Dermis microvascular lymphatic vessel endothelial cell (primary cell): ENCODE measurements around the gene CASS4. TPM values are rescaled to one million over a fixed set of nuclear protein-coding genes. Genes with fewer than 3 reads are reported as not detected.
"Not testable (repeated sequence)": the region's sequence is repeated elsewhere in the genome, so short reads cannot be mapped to it uniquely, and the experiment has no call there.

ENCODE experiments used
- DNase-seq, 2 donors: peaks; one replicate each; pipeline versions ENCODE4 v3.0.0 to v3.0.0-alpha.2; 2010; ENCODE audit warnings: low read depth in 2 of 2
- total RNA-seq: library from RNA; depleted of rRNA; stranded (reverse); fragments of >200 nt; gene quantifications from 2 replicates; pipeline ENCODE4 v1.2.1, GENCODE V29; 2014

CASS4 gene
- total RNA-seq, 1 donor from 2014 or later = under 0.01 TPM

GRCh38 chr20:56392132-56392880 is 19.8 kb upstream of the CASS4 start, which contains the start of the genes AURKA and CSTF1:
AURKA (minus strand) TSS chr20:56392215; CDS start chr20:56388197, 4,018 bp downstream.
CSTF1 (plus strand) TSS chr20:56392645; CDS start chr20:56395553, 2,908 bp downstream.
- peak; percentile 98 to 100 for DNase-seq

DNA sequence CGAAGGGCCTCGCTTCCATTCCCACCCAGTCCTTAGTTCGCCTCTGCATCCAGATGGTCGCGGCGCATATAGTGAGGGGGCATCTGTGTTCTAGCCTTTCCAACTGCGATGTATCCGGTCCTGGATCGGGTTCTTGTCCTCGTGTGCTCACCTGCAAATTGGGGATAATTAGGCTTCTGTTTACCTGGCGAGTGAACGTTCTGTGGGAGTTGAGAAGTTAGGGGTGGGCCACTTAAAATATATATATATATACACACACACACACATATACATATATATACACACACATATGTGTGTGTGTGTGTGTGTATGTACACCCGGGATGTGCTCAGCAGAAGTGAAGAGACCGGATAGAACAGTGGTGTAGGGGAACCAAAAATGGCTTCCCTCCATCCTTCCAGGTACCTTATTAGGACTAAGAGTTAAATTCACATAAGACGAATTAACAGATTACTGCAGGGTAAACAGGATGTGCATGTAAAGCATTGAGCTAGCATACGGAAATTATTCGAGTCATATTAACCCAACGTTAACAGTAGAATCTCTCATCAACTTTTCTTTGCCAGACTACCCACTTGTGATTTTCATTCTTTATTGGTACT is 19.1 kb upstream of the CASS4 start:
- peak in 1 of 2 donors; percentile 21 for DNase-seq

GRCh38 chr20:56393653-56394052 is 18.4 kb upstream of the CASS4 start:
- no peak for DNase-seq

DNA sequence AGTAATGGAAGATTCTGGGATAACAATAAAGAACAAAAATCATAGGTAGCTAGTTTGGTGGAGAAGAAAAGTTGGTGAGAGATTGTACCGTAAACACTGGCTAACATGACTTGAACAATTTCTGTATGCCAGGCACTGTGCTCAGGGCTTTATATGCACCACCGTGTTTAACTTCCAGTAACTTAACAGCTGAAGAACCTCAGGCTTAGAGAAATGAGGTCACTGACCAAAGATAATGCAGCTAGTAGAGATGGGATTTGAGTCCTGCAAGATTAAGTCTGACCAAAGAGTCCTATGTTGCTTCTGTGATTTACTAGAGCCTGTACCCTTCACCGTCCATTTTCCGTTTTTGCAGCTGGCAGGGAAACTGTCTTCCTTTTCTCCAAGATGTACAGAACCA is 16.9 kb upstream of the CASS4 start:
- no peak for DNase-seq

- peak; percentile 61 to 82 for DNase-seq
Observed at GRCh38 chr20:56400001-56400640, 11.9 kb upstream of the CASS4 start.

DNA sequence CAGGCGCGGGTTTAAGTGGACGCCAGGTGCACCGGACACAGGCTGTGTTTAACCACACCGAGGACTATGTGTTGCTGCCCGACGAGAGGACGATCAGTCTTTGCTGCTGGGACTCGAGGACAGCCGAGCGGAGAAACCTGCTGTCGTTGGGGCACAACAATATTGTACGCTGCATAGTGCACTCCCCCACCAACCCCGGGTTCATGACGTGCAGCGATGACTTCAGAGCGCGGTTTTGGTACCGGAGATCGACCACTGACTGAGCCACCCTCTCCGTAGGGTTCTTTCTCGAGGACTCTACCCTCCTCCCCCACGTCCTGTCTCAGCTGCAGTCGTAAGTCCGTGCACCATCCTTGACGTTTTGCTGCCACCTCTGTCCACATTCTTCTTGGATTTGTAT is 8.6 kb upstream of the CASS4 start:
- no peak for DNase-seq

DNA sequence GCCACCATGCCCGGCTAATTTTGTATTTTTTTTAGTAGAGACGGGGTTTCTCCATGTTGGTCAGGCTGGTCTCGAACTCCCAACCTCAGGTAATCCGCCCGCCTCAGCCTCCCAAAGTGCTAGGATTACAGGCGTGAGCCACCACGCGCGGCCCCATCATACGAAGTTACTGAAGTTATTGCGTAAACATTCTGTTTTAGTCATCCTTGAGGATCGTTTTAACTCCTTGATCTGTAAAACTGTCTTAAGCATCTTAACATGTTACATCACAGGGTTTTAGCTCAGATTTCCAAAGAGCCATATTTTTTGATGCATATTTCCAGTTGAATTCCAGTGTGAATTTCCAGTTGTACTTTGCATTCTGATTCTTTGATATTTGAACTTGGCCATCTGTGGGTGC is 6.7 kb upstream of the CASS4 start:
- not testable (repeated sequence) for DNase-seq

- no peak for DNase-seq
Observed at GRCh38 chr20:56406910-56407309, 5.2 kb upstream of the CASS4 start.

- DNase-seq = no peak
Observed at GRCh38 chr20:56409521-56409920, 2.5 kb upstream of the CASS4 start.

- no peak for DNase-seq
Observed at GRCh38 chr20:56409956-56410355, 2.1 kb upstream of the CASS4 start.

DNA sequence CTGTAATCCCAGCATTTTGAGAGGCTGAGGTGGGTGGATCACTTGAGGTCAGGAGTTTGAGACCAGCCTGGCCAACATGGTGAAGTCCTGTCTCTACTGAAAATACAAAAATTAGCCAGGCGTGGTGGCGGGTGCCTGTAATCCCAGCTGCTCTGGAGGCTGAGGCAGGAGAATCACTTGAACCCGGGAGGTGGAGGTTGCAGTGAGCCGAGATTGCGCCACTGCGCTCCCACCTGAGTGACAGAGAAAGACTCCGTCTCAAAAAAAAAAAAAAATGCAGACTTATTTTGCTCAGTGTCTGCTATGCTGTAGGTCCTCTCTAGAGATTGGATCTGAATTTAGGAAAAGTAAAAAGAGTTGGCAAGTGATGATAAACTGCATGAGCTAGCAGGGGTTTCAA is 773 bp upstream of the CASS4 start:
- not testable (repeated sequence) for DNase-seq

DNA sequence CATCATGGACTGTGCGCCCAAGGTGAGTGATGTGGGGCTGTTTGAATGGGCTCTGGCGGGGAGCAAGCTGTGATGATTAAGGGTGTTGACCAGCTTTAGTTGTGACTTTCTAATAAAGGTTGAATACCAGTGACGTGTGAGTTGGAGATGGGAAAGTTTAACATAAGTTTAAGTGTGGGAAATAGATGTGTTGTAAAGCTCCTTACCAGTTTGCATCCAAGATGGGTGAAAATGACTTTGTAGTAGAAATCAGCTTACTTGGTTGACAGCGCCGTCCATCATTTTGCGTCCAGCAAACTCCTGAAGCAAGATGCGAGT is 372 bp downstream of the CASS4 start:
- DNase-seq = no peak

DNA sequence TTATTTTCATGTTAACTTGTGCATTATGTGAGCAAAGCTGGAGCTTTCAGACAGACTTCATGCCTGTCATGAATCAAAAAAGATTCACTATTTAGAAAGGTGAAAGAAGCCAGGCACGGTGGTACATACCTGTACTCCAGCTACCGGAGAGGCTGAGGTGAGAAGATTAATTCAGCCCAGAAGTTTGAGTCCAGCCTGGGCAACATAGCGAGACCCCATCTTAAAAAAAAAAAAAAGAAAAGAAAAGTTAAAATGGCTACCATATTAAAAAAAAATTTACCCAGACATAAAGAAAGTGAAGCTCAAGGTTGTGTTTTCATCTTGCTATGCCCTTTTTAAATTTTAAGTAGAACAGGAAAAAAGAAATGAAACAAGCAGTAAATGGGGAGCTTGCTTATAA is 889 bp downstream of the CASS4 start:
- no peak for DNase-seq

GRCh38 chr20:56414842-56415765 is 3.0 kb downstream of the CASS4 start:
- DNase-seq = no peak

DNA sequence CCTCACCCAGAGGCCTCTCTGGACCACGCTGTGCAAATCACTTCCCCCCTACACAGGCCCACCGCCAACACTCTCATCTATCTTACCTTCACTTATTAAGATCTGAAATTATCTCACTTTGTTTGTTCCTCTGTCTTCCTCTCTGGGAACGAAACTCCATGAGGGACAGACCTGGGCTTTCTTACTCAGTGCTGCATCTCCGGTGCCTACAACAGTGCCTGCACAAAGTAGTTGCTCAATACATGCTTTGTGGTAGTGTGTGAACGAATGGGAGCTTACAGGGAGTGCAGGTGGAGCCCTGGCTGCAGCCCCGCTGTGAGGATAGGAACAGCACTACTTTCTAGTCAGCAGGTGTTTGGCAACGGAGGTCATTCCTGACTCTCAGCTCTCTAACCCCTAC is 5.3 kb downstream of the CASS4 start:
- no peak for DNase-seq

GRCh38 chr20:56417911-56418310 is 5.9 kb downstream of the CASS4 start:
- DNase-seq = no peak

GRCh38 chr20:56418385-56418861 is 6.4 kb downstream of the CASS4 start:
- peak in 1 of 2 donors; percentile 31 for DNase-seq

DNA sequence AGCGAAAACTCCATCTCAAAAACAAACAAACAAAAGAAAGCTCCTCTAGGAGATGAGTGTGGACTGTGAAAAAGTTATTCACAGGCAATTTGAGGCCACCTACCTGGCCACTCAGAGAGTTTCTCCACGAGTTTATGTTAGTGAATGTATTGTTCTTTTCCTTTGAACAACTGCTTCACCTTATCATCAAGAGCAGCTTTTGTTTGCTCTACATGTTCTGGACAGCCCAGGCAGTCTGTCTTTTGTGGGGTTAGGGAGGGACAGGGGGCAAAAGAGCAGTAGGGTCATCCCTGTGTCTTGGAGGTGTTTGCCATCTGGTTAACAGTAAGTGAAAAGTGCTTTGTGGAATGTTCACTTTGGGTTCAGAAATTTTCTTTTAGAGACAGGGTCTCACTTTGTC is 8.0 kb downstream of the CASS4 start:
- DNase-seq = no peak

DNA sequence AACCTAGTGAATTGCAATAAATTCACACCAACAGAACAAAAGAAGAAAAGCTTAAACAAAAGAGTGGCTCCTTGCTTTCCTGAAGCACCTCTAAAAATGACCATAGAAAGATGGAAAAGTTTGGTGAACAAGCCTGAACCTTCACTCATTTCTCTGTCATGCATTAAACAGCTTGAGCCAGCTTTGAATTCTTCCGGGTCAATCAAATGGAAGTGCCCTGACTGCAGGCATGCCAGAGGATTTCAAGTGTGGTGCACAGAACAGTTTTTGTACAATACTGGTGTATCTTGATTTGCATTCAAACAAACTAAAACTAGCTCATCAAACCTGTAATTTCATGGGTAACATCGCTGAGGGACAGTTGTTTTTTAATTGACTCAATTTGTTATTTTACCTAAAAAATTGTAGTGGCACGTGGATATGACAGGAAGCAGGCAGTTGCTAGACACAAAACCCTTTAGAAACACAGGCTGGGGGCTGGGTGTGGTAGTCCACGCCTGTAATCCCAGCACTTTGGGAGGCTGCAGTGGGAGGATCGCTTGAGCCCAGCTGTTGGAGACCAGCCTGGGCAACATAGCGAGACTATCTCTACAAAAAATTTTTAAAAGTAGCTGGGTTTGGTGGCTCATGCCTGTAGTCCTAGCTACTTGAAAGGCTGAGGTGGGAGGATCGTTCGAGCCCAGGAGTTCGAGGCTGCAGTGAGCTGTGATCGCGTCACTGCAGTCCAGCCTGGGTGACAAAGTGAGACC is 9.1 kb downstream of the CASS4 start:
- peak in 1 of 2 donors; percentile 24 for DNase-seq

DNA sequence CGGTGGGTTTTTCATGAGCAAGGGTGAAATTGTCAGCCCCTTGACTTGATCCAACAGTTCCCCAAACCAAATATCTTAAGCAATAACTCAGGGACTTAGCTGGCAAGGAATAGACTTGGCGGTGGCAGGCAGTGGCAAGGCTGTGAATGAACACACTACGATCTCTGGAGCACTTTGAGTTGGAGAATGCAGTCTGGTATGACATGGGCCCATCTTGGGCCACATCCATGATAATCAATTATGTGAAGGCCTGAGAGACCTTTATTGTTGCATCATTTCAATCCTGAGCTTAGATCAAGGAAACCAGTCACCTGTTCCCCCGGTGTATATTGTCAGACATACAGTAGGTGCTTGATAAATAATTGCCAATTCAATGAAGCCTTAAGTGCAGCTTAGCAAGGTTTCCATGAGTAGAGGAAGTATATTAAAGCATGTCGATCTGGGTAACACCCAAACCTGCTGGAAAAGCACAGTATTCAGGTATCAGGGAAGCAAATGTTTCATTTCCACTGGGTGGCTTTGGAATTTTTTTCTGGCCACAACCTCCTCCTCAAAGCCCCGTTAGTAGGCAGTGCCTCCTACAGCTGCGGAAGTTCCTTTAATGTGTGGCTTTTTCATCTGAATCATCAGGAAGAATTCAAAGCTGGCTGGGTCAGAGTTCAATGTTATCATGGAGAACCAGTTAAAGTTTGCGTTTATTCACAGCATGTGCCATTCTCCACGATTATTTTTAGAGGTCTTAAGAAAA is 10.2 kb downstream of the CASS4 start:
- DNase-seq = peak; percentile 23 to 88
